B cell (primary cell): Measurements from ENCODE around the gene MTIF2. TPM values are rescaled to one million over a fixed set of nuclear protein-coding genes. Genes with fewer than 3 reads are reported as not detected.

ENCODE experiments used
- ATAC-seq: fragments of 200-7000 bp; cut with Tn5 transposase; one replicate; pipeline ENCODE4 v1.10.0; 2021; ENCODE audit warnings: low read depth, mild to moderate bottlenecking, moderate number of reproducible peaks, moderate library complexity
- CTCF ChIA-PET: fragments of 350-600 bp; sonication (Branson Sonifier 250); formaldehyde crosslinking; loops from one replicate; lab custom pipeline; 2021; ENCODE audit warnings: antibody characterized with exemption, inconsistent platforms; lab: Charles Lee
- POLR2A ChIA-PET: fragments of 350-600 bp; sonication (Branson Sonifier 250); formaldehyde crosslinking; loops from one replicate; lab custom pipeline; 2021; ENCODE audit warnings: antibody characterized with exemption; lab: Charles Lee
- DNase-seq: peaks from one replicate; pipeline ENCODE4 v3.0.0; 2013
- H2AFZ ChIP-seq: 2 replicates; pipeline ENCODE4 v1.6.1; 2012; ENCODE audit warnings: mild to moderate bottlenecking, low read depth, low read length; ENCODE audit not compliant: insufficient read depth, poor library complexity, severe bottlenecking
- H3K27ac ChIP-seq, 2 donors: 1 replicate in 1 of 2; 2 replicates in 1 of 2; pipeline ENCODE4 v1.5.1; 2012 to 2013; ENCODE audit warnings: low read length in 2 of 2, mild to moderate bottlenecking in 2 of 2, moderate library complexity in 1 of 2
- H3K27me3 ChIP-seq, 4 experiments: fragments of 200-600 bp in 1 of 4; sonication (generic) in 1 of 4; replicated peaks in 1 of 4; 1 replicate in 2 of 4; 2 replicates in 2 of 4; pipeline versions ENCODE4 v1.6.1 to v1.7.0; 2013 to 2016; ENCODE audit warnings: low read length in 3 of 4, mild to moderate bottlenecking in 2 of 4, mixed read lengths in 1 of 4, moderate library complexity in 1 of 4; ENCODE audit not compliant: insufficient read depth in 4 of 4, control insufficient read depth in 3 of 4; ENCODE audit errors: control extremely low read depth in 1 of 4
- H3K36me3 ChIP-seq, 2 experiments: replicated peaks in 1 of 2; 1 replicate in 1 of 2; 2 replicates in 1 of 2; pipeline versions ENCODE4 v1.6.1 to v1.7.1; 2013; ENCODE audit warnings: low read length in 1 of 2; ENCODE audit not compliant: insufficient read depth in 2 of 2, control insufficient read depth in 1 of 2; ENCODE audit errors: control extremely low read depth in 1 of 2, extremely low read depth in 1 of 2
- H3K4me1 ChIP-seq, 2 donors: fragments of 200-600 bp in 1 of 2; sonication (generic) in 1 of 2; 1 replicate in 1 of 2; 2 replicates in 1 of 2; pipeline versions ENCODE4 v1.5.1 to v1.6.1; 2013 to 2017; ENCODE audit warnings: low read length in 2 of 2; ENCODE audit not compliant: control insufficient read depth in 2 of 2, insufficient read depth in 2 of 2
- H3K4me2 ChIP-seq: replicated peaks from 2 replicates; pipeline ENCODE3; 2012; ENCODE audit warnings: mild to moderate bottlenecking, low read depth, low read length; ENCODE audit not compliant: poor library complexity, severe bottlenecking
- H3K4me3 ChIP-seq, 5 experiments: fragments of 200-600 bp in 1 of 5; sonication (generic) in 1 of 5; 1 replicate in 3 of 5; 2 replicates in 2 of 5; pipeline versions ENCODE4 v1.5.1 to v1.7.0; 2011 to 2016; ENCODE audit warnings: low read length in 4 of 5, mild to moderate bottlenecking in 4 of 5, low read depth in 2 of 5, control low read depth in 1 of 5, moderate library complexity in 1 of 5; ENCODE audit not compliant: insufficient read depth in 1 of 5; ENCODE audit errors: control extremely low read depth in 1 of 5, extremely low read depth in 1 of 5
- H3K79me2 ChIP-seq: fragments of 200-600 bp; sonication (generic); one replicate; pipeline ENCODE4 v1.6.0; 2016; ENCODE audit warnings: low read length; ENCODE audit not compliant: control insufficient read depth, insufficient read depth
- H3K9ac ChIP-seq: fragments of 200-600 bp; sonication (generic); 2 replicates; pipeline ENCODE4 v1.6.1; 2017; ENCODE audit warnings: mild to moderate bottlenecking, low read length, moderate library complexity
- H3K9me3 ChIP-seq, 3 donors: one replicate each; pipeline versions ENCODE4 v1.6.1 to v1.7.1; 2013; ENCODE audit warnings: low read length in 2 of 3; ENCODE audit not compliant: control insufficient read depth in 2 of 3, insufficient read depth in 1 of 3; ENCODE audit errors: control extremely low read depth in 1 of 3
- H4K20me1 ChIP-seq: 2 replicates; pipeline ENCODE4 v1.6.0; 2012; ENCODE audit warnings: mild to moderate bottlenecking, low read length; ENCODE audit not compliant: insufficient read depth, control insufficient read depth, poor library complexity, severe bottlenecking
- H3K27ac Mint-ChIP-seq: one replicate; pipeline ENCODE4 v1.8.0; 2021; ENCODE audit warnings: mixed read lengths
- H3K27me3 Mint-ChIP-seq: one replicate; pipeline ENCODE4 v1.8.0; 2021; ENCODE audit warnings: mixed read lengths
- H3K4me1 Mint-ChIP-seq: one replicate; pipeline ENCODE4 v1.8.0; 2021; ENCODE audit warnings: mixed read lengths
- H3K4me3 Mint-ChIP-seq: one replicate; pipeline ENCODE4 v1.8.0; 2021; ENCODE audit warnings: mixed read lengths
- H3K9me3 Mint-ChIP-seq: one replicate; pipeline ENCODE4 v1.8.0; 2022; ENCODE audit warnings: mixed read lengths; ENCODE audit not compliant: insufficient read depth
- EZH2 ChIP-seq: IDR thresholded peaks from 2 replicates; pipeline ENCODE4 v1.6.1; 2012; ENCODE audit warnings: borderline replicate concordance, low read depth, mild to moderate bottlenecking, moderate library complexity, low read length; ENCODE audit not compliant: insufficient read depth, poor library complexity, severe bottlenecking
- WGBS: methylation state at CpG from one replicate; pipeline ENCODE4 v1.1.5; 2013; ENCODE audit warnings: missing lambda C conversion rate; ENCODE audit not compliant: insufficient coverage; 5-methylcytosine and 5-hydroxymethylcytosine counted together
- intact Hi-C: fragments of 100-400 bp; cut with micrococcal nuclease; formaldehyde crosslinking; loops from one replicate; pipeline ENCODE4 v1.10.0; 2022
- polyA plus RNA-seq: library from polyadenylated mRNA; depleted of rRNA; stranded (reverse); fragments of >200 nt; gene quantifications from 2 replicates; pipeline ENCODE4 v1.2.3, GENCODE V29; 2012
- total RNA-seq, 2 donors: library from RNA; stranded (reverse); fragments of 120-200 nt in 1 of 2; gene quantifications; 1 replicate in 1 of 2; 2 replicates in 1 of 2; pipeline versions ENCODE4 v1.2.3 to v1.2.4, GENCODE V29; 2013 to 2022
- TF ChIP-seq, protein P1 (sequence below): fragments of 200-600 bp; IDR thresholded peaks from one replicate; pipeline ENCODE4 v1.8.0; 2022; ENCODE audit warnings: antibody characterized with exemption, mild to moderate bottlenecking

Gene MTIF2
- total and polyA plus RNA-seq, 2 donors (not counting 1 experiment from before 2014, with no cell fraction given) = 12.9 to 36.7 TPM

DNA sequence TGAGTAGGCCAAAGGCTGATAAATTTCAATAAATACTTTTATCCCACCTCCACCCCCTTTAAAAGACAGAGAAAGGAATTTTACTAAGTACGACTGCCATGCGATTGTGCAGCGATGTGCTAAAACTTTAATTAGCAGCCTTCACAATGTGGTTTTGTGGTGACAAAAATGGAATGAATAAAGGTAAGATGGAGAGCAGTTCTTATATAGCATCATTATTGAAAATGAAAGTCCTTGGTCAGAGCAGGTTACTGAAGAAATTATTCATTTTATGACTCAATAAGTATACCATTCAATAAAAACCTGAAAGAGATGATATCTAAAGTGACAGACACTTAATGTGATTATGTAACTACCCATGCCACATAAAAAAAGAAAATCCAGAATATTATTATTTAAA lies 33.2 kb upstream of the MTIF2 start:
- H3K27me3 Mint-ChIP-seq = no peaks in the 10 kb centered on the region
- Histone ChIP-seq H3K79me2 (no peaks in the 10 kb centered on the region), H3K36me3 (no peaks in the 10 kb centered on the region), H3K27me3 (no peaks in the 10 kb centered on the region), H3K4me1 (no peaks in the 10 kb centered on the region), H2AFZ (no peak overlapping the region), H3K27ac (no peak overlapping the region), H3K9me3 (no peaks in the 10 kb centered on the region), H3K4me2 (no peak overlapping the region), H3K9ac (no peak overlapping the region), H4K20me1 (no peaks in the 10 kb centered on the region), H3K4me3 (no peak overlapping the region)
- ChIA-PET CTCF (no interaction called here), POLR2A (no interaction called here)
- ATAC-seq = no peak
- no peaks in the 10 kb centered on the region for H3K9me3 Mint-ChIP-seq
- no peak overlapping the region for H3K27ac Mint-ChIP-seq
- peaks cover 2% of the 10 kb centered on the region for H3K4me1 Mint-ChIP-seq
- WGBS = no CpG with 5 or more reads among the region's 3 CpGs
- no peak for TF ChIP-seq EZH2
- TF ChIP-seq, protein P1, sequence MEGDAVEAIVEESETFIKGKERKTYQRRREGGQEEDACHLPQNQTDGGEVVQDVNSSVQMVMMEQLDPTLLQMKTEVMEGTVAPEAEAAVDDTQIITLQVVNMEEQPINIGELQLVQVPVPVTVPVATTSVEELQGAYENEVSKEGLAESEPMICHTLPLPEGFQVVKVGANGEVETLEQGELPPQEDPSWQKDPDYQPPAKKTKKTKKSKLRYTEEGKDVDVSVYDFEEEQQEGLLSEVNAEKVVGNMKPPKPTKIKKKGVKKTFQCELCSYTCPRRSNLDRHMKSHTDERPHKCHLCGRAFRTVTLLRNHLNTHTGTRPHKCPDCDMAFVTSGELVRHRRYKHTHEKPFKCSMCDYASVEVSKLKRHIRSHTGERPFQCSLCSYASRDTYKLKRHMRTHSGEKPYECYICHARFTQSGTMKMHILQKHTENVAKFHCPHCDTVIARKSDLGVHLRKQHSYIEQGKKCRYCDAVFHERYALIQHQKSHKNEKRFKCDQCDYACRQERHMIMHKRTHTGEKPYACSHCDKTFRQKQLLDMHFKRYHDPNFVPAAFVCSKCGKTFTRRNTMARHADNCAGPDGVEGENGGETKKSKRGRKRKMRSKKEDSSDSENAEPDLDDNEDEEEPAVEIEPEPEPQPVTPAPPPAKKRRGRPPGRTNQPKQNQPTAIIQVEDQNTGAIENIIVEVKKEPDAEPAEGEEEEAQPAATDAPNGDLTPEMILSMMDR = no peak
- DNase-seq = no peak
- intact Hi-C loops = no loop called here
- H3K4me3 Mint-ChIP-seq = no peak overlapping the region

DNA sequence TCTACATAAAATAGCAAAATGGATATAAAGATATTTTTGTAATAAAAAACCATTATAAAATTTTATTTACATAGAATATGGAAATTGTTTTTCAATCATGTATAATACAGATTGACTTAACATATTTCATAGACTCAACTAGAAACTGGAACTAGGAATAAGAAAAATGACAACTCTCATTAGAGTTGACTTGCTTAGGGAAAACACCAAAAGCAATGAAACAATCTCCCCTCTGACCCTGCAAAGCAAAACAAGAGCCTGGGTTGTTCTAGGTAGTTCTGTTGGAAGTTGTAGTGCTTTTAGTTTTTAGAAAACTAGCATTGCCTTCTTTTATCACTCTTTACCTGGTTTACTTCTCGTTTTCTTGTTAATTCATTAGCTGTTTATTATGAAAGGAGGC lies 32.2 kb upstream of the MTIF2 start:
- ChIA-PET POLR2A (no interaction called here), CTCF (no interaction called here)
- no peak for ATAC-seq
- Histone ChIP-seq H3K36me3 (no peaks in the 10 kb centered on the region), H3K4me3 (no peak overlapping the region), H3K27ac (no peak overlapping the region), H3K4me2 (no peak overlapping the region), H4K20me1 (no peaks in the 10 kb centered on the region), H3K79me2 (no peaks in the 10 kb centered on the region), H3K27me3 (no peaks in the 10 kb centered on the region), H3K9ac (no peak overlapping the region), H3K4me1 (no peaks in the 10 kb centered on the region), H3K9me3 (no peaks in the 10 kb centered on the region), H2AFZ (no peak overlapping the region)
- Mint-ChIP-seq H3K4me3 (no peak overlapping the region), H3K27me3 (no peaks in the 10 kb centered on the region), H3K4me1 (peaks cover 2% of the 10 kb centered on the region), H3K9me3 (no peaks in the 10 kb centered on the region), H3K27ac (no peak overlapping the region)
- intact Hi-C loops = no loop called here
- no peak for TF ChIP-seq EZH2
- TF ChIP-seq, protein P1 = no peak
- DNase-seq = no peak
- no CpG with 5 or more reads among the region's 1 CpG for WGBS
